KBM-7 (cell line): ENCODE measurements around the gene SOSTDC1.
A peak's percentile ranks its signal among the peaks of the same experiment; 100 is the strongest.
"Not testable (repeated sequence)": the region's sequence is repeated elsewhere in the genome, so short reads cannot be mapped to it uniquely, and the experiment has no call there.

Experiments
- DNase-seq: peaks from one replicate; pipeline ENCODE4 v3.0.0-alpha.2; 2015
- in situ Hi-C: fragments of 300-500 bp; cut with MboI; formaldehyde crosslinking; loops from 2 replicates; pipeline ENCODE4 v1.14.3; 2020; ENCODE audit warnings: low sequenced_read_pairs, low pct_unique_long_range_greater_than_20kb, mixed read lengths

The SOSTDC1 gene

DNA sequence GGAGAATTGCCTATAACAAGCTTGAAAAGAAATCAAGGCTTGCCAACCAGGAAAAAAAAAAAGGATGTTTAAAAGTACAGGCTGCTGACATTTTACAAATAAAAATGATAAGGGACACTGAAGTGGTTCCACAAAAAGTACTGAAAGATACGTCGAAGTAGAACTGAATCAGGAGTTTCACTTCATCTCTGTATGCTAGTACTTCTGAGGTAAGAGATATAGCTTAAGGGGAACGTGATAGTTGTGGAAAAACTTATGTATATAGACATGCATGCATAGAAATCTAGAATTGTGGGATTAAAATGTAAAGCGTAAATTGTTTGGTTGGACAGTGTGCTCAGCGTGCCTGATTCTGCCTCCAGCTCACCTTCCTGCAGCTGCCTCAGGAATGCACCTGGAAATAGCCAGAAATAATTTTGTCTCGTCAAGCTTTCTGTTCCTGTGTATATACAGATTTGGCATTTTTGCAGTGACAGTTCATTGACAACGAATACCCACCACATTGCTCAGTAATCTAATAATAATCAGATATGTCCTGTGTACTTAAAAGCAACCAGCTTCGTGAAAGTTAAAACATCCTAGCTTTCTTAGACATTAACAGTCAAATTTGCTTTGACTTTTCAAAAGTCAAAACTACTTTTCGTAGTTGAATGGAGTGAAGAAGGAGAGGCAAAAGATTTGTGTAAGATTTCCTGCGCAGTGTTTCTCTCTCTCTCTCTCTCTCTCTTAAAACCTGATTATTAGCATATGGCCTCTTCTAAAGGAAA, 1.4 kb downstream of the SOSTDC1 start:
- in situ Hi-C loops = no loop called here
- no peak for DNase-seq

DNA sequence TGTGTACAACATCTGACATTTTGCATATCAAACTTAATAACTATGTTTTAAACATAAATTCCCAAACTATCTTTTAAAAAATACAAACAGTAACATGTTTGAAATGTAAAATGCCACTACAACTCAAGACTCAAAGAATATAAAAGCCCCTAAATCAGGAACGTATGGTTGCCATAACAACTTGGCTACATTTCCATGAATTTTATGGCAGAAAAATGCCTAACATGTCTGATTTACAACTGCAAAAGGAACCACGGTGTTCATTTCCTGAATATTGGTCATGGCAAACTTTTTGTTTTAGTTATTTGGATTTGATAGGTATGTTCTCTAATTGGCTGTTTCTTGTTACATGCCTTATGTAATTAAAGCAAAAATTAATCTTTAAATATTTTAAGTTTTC, 2.0 kb downstream of the SOSTDC1 start:
- no peak for DNase-seq
- in situ Hi-C loops = no loop called here

GRCh38 chr7:16462431-16462889, 3.1 kb downstream of the SOSTDC1 start:
- no peak for DNase-seq
- in situ Hi-C loops = no loop called here

DNA sequence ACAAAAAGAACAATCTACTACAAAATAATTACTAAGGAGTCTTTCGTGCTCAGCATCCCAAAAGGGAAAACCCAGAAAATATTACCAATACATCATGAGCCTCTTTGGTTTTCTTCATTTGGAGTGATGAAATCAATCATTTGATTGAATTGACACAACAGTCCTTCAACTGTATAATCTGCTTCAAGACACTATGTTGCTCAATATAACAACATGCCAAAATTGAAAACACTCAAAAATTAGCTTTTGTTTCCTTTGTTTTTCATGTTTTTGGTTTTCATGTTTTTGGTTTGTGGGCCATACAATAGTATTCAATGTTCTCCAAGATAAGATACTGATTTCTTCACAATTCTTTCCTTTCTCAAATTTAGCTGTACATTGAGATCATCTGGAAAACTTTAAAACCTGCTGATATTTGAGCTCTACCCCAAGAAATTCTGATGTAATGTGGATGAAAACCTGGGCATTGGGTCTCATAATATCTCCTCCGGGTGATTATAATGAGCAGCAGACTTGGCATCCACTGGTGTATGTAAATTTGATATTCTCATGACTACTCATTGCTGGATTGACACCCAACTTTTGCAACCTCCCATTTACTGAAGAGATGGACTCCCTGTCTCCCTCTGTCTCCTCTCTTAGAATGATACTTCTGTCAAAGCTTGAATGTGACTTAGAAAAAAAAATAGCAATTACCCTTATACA, 4.6 kb downstream of the SOSTDC1 start:
- no peak for DNase-seq
- in situ Hi-C loops = no loop called here

GRCh38 chr7:16456303-16456702, 9.2 kb downstream of the SOSTDC1 start:
- in situ Hi-C loops, DNase-seq: not testable (repeated sequence)

DNA sequence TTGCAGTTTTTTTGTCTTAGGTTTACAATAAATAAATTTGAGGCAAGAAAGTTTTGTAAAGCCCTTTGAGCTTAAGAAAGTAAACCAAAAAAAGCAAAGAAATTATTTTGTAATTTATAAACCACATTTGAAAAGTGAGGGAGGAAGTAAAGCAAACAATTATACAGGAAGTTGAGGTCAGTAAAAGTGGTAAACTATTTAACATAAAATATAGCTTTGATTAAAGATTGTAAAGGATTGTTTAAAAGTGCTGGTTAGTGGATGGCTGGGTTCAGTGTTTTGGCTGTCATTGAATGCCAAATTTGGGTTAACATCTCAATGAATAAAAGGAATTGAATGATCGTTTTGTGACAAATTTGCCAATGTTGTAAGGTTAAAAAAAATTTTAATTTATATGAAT, 9.9 kb downstream of the SOSTDC1 start:
- no peak for DNase-seq
- in situ Hi-C loops = no loop called here

- no peak for DNase-seq
- in situ Hi-C loops = no loop called here
Measured at GRCh38 chr7:16450366-16450765, 15.2 kb downstream of the SOSTDC1 start.

DNA sequence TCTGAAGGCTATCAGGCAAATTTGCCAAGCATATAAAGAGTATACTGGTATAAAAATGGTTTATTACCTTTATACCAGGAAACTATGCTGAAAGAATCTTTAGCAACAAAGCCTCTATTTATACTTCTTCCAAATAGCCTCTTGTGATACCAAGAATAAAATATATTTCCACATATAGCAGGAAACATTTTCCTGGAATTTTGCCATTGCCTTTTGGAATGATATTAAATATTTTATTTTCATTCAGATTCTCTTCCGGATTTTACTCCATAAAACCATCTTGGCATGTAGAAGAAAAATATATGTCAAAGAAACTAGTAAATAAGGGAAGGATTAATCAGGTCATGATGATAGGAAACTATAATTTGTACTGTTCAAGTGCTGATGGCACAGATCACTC, 17.7 kb downstream of the SOSTDC1 start:
- in situ Hi-C loops = no loop called here
- no peak for DNase-seq

DNA sequence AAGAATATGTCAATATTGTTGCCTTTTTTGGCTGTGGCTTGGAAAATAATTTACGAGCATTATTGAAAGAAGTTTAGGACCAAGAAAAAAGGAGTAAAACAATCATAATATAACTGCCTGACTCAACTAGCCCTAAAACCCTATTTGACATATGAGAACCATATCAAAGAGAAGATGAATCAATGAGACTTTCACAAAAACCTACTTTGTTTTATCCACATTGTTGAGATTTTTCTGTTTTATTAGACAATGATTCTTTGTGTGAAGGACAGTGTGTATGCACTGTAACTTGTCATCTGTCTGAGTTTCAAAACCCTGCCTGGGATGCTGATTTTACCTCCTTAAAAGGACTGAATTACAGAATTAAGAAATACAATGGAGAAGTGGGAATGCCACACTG, 19.0 kb downstream of the SOSTDC1 start:
- in situ Hi-C loops = no loop called here
- DNase-seq = no peak

DNA sequence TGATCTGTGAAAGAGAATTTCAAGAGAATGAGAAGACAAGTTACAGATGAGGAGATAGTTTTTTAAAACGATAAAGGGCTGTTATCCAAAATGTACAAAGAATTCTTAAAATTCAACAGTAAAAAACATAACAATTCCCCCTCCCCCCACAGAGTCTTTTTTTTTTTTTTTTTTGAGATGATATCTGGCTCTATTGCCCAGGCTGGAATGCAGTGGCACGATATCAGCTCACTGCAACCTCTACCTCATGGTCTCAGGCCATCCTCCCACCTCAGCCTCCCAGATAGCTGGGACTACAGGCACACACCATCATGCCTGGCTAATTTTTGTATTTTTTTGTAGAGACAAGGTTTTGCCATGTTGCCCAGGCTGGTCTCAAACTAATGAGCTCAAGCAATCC, 21.7 kb downstream of the SOSTDC1 start:
- in situ Hi-C loops, DNase-seq: not testable (repeated sequence)

- in situ Hi-C loops = no loop called here
- DNase-seq = no peak
Measured at GRCh38 chr7:16438988-16439387, 26.6 kb downstream of the SOSTDC1 start.

DNA sequence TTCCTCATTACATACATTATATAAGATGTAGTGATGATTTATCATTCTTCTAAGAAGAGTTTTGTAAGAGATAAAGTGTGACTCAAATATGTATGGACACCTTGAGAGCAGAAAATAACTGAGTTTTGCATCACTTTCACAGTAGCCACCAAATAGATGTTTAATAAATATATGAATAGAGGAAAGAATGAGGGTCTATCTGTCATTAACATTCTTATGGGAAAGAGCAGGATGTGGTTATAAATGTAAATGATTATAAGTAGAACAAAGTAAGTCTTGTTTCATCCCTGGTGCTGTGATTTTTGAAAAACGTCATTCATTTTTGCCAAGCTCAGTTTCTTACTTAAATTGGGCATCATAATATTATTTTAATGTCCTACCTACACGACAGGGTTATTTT, 29.2 kb downstream of the SOSTDC1 start:
- in situ Hi-C loops = no loop called here
- DNase-seq = no peak

DNA sequence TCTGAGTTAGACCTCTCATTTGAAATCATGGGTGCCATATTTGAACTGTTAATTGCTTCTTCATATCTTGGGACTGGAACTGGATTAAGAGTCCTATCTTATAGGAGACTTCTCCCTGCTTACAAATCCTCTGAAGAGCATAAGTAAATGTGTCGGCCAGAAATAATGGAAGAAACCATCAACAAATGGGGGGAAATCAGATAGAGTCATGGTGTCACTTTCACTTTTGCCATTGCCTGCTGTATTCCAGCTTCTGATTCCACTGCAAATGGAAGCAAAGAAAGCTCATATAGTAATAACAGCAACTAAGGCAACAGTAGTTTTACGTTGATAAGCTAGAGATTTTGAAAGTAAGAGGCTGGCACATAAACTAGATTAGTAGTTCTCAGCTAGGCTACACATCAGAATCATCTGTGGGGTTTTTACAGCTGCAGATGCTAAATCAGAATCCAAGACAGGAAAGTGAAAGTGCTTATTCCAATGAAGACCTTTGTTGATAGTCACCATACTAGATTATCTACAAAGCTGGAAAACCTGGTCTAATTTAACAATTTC, 31.9 kb downstream of the SOSTDC1 start:
- no peak for DNase-seq
- in situ Hi-C loops = no loop called here

DNA sequence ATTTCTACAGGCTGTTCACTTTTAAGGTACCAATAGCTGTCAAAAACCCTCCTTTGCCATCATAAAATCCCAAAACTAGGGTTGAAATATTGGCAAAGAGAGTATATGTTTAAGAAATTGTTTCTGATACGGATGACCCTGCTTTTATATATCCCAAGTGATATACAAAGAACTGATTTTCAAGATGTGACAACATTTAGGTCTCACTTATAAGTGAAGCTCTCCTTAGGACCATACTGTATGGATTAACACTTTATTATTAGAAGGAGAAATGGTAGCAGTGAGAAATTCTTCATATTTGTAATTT, 33.2 kb downstream of the SOSTDC1 start:
- in situ Hi-C loops = no loop called here
- DNase-seq = no peak

DNA sequence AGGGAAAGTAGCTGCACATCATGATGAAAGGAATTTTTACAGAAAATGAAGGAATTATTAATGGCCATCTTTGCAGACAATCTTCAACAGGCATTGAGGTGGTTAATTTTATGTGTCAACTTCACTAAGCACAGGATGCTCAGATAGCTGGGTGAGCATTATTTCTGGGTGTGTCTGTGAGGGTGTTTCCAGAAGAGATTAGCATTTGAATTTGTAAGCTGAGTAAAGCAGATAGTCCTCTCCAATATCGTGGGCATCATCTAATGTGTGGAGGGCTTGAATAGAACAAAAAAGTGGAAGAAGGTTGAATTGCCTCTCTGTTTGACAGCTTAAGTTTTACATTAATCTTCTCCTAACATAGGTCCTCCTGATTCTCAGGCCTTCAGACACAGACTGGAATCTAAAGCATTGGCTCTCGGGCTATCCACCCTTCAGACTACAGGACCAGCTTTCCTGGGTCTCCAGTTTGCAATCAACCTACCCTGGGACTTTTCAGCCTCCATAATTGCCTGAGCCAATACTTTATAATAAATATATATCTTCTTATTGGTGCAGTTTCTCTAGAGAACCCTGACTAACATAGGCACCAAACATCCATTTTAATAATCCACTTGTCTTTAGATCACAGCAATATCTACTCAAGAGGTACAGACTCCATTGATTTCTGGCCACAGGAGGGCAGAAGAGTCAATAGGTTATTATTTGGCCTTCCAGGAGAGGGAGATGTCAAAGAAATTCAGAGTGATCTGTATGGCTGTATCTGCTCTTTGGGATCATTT, 33.7 kb downstream of the SOSTDC1 start:
- in situ Hi-C loops = no loop called here
- peak; percentile 47 for DNase-seq

- DNase-seq = no peak
- in situ Hi-C loops = no loop called here
Measured at GRCh38 chr7:16430133-16430532, 35.4 kb downstream of the SOSTDC1 start.

GRCh38 chr7:16428672-16429071, 36.9 kb downstream of the SOSTDC1 start:
- DNase-seq = peak; percentile 51

GRCh38 chr7:16428182-16428581, 37.4 kb downstream of the SOSTDC1 start:
- DNase-seq = no peak
- in situ Hi-C loops = no loop called here

More at GRCh38 chr7:16428672-16429071, 36.9 kb downstream of the SOSTDC1 start:
- in situ Hi-C loops = no loop called here

- in situ Hi-C loops = no loop called here
- no peak for DNase-seq
Measured at GRCh38 chr7:16423761-16424160, 41.8 kb downstream of the SOSTDC1 start.

DNA sequence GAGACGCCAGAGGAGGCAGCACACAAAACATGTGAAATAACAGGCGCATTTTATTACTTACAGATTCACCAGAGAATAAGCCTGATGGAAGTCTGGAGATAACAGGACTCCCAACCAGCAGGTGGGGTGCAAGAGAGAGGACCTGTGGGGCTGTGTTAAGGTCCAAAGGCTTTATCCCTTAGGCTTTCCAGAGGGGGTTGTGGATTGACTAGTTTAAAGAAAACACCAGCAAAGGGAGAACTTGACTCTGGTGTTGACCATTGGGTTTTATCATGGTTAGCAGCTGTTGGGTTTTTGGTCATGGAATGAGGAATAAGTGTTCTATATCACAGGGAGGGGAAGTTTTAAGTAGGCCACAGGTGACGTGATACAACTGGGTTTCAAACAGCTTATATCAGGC, 42.6 kb downstream of the SOSTDC1 start:
- in situ Hi-C loops = no loop called here
- DNase-seq = peak; percentile 16
